ENCODE data around the gene MYH13.
A peak's percentile ranks its signal among the peaks of the same experiment; 100 is the strongest.

The MYH13 gene

DNA sequence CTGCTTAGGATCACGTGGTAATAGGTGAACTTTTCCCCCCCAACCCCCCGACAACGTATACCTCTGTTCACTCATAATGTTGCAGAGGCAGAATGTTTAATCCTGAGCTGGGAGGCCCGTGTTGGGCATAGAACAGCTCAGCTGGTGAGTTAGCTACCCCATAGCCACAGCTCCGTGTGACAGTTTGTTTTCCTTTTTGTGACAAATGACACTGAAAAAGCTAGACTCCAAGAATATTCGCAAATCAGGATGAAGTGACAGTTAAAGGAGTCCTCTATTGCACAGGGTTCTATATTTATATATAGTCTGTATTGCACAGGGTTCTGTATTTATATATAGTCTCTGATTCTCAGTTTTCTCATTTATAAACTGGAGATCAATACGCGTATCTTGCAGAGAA is 33.8 kb downstream of the MYH13 start:
- no peak for DNase-seq

- no peak for DNase-seq
Observed at GRCh38 chr17:10337976-10338375, 34.8 kb downstream of the MYH13 start.

DNA sequence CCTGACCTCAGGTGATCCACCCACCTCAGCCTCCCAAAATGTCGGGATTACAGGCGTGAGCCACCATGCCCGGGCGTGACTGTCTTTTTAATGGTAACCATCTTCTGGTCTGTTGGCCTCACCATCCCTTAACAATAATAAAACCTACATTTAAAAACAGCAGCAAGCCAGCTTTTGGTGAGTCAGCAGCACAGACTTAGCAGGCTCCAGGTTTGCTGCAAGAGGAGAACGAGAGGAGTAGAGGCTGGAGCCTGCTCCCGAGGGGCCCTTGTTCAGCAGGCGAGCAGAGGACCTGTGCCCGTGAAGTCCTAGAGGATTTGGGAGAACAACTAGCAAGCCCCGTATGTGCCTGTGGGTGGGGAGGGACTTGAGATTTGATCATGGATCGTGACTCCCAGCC is 35.7 kb downstream of the MYH13 start:
- no peak for DNase-seq

GRCh38 chr17:10336393-10336792 is 36.4 kb downstream of the MYH13 start:
- no peak for DNase-seq

DNA sequence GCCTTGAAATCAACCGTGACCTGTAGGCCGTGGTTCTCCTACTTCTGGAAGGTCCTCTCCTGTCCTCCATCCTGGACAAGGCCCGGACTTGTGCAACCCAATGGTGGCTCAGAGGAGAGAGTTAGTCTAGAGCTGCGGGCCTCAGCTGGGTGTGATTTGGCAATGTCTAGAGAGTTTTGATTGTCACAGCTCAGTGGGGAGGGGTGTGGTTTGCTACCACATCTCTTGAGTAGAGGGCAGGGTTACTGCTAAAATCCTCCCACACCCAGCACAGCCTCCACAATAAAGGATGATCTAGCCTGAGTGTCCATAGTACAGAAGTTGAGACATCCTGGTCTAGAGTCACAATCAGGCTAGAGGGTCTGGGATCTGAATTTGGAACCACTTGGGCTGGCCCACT is 40.3 kb downstream of the MYH13 start:
- DNase-seq = no peak

DNA sequence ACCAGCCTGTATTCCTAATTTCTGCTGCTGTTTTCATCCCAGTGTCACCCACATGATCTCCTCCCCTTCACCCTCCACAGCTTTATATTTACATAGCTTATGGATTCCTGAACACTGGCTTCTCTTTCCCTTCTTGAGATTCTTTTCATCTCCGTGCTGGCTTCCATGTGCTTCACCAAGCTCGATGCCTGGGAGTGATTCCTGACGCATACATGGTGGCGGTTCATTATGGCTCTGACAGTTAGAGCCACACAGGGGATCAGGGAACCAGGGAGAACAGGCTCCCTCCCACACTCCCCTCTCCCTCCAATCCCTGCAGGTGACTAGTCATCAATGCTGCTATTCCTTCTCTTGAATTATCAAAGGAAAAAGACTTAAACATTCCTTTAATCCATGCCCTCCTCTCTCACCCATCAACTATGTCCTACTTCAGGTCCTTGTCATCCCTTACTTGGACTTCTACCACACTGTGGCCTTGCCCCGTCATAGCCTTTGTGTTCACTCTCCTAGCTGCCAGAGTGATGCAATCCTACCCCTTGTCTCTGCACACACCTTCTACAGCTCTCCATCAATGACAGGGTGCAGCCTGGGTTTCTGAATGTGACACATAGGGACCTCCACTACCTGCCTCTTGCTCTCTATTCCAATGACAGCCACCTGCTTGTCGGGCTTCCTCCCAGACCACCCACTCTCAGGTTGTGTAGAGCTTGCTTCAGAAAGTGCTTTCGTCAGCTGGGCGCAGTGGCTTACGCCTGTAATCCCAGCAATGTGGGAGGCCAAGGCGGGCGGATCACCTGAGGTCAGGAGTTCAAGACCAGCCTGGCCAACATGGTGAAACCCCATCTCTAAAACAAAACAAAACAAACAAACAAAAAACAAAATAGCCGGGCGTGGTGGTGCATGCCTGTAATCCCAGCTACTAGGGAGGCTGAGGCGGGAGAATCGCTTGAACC is 43.6 kb downstream of the MYH13 start:
- no peak for DNase-seq

DNA sequence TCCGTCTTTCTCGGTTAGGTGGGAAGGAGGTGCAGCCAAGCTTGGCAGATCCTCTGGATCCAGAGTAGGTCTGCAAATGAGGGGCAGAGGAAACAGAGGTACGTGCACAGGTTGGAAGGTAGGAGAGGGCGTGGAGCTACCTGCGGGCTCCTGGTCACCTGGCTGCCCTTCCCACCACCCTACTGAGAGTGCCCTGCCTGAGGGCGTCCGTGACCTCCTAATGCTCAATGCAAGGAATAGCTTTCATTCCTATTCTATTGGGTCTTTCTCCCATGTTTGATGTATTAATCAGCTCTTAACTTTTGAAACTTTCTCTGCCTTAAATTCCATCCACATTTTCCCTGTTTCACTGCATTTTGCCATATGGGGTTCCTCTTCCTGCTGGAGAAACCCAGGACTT is 44.6 kb downstream of the MYH13 start:
- no peak for DNase-seq

DNA sequence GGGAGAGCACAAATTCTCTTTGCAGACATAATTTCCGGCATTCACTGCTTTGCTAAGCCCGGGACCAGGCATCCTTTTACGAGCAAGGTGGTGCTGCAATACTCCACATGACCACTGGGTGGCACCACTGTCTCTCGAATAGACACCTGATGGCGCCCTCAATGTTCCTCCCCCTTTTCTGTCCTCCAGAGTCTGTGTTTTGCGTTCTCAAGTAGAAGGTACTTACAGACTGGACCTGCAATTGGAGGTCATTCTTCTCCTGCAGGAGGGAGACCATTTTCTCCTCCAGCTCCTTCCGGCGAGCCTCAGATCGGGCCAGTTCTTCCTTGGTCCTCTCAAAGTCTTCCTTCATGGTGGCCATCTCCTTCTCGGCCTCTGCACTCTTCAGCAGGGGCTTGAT is 45.2 kb downstream of the MYH13 start:
- DNase-seq = peak; percentile 83

GRCh38 chr17:10325031-10325695 is 47.6 kb downstream of the MYH13 start:
- DNase-seq = no peak

DNA sequence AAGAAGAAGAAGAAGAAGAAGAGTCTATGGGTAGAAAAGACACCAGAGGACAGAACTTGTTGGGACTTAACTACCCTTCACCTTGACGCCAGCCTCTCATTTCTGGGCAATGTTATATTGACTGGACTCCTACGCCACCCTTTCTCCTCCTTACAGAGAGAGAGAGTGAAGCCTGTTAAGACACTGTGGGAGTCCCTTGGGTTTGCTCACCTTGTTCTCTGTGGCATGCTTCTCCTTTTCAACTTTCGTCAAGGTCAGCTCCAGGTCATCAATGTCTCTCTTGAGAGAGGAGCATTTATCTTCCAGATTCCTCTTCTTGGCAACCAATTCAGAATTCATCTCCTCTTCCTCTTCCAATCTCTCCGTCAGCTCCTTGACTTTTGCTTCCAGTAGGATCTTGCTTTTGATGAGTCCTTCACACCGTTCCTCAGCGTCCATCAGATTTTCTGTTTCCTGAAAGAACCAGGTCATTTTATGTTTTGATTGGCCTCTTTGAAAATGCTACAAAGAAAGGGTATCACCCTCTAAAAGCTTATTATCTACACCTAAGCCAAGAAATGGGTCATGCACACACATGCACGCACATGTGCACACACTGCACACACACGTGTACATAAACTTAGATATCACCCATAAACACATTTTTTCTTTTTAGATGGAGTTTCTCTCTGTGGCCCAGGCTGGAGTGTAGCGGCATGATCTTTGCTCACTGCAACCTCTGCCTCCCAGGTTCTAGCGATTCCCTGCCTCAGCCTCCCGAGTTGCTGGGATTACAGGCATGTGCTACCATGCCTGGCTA is 48.8 kb downstream of the MYH13 start:
- no peak for DNase-seq

GRCh38 chr17:10318535-10318934 is 54.3 kb downstream of the MYH13 start:
- no peak for DNase-seq

- no peak for DNase-seq
Observed at GRCh38 chr17:10317543-10317834, 55.3 kb downstream of the MYH13 start.

DNA sequence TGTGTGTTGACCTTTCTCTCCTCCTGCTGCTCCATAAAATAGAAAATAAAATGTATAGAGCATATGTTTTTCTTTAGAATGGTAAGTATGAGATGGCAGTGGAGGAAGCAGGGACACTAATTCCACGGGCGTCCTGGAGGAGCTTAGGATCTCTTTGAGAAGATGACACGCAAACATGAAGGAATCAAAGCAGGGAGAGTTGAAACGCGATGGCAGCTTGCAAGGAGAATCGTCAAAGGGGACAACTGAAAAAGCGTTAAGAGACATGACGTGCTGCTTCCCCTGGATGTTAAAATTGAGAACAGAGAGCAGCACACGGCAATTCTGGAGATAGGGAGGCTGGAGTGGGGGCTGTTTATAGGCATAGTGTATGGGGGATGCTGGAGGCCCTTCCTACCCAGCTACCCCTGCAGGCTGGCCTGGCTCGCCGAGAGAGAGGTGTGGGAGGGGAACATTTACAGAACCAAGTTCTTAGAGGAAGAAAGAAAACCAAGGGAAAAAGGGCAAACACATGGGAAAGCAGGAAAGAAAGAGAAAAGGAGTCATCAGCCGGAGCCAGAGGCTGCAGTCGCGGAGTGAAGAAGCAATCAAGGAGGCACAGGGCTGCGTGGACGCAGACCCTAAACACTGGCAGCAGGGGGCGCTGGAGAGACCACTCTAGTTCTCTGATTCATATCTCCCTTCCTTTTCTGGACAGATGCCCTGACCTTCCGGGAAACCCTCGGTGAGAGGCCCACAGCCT is 55.8 kb downstream of the MYH13 start:
- peak; percentile 65 for DNase-seq

- no peak for DNase-seq
Observed at GRCh38 chr17:10314329-10314728, 58.5 kb downstream of the MYH13 start.

DNA sequence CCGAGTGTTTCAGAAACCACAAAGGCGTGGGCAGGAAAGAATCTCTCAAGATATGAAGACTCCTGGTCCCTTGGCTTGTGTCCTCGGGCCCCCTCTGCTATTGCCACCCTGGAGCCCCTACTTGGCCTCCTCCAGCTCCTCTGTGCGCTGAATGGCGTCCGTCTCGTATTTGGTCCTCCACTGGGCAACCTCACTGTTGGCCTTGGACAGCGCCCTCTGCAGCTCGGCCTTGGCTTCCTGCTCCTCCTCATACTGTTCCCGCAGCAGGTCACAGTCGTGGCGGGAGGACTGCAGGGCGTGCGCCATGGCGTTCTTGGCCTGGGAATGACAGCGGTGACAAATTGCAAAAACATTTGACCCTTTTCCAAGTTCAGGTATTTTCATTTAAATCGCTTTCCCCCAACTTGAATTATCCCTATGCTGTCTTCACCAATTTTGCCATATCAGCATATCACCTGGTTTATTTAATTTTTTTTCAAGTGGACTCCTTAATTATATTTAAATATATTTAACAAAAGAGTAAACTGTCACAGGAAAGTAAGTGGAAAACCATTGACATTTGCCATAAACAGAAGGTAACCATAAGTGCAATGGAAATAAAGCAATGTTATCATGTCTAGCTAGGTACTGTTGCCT is 59.7 kb downstream of the MYH13 start:
- DNase-seq = no peak

DNA sequence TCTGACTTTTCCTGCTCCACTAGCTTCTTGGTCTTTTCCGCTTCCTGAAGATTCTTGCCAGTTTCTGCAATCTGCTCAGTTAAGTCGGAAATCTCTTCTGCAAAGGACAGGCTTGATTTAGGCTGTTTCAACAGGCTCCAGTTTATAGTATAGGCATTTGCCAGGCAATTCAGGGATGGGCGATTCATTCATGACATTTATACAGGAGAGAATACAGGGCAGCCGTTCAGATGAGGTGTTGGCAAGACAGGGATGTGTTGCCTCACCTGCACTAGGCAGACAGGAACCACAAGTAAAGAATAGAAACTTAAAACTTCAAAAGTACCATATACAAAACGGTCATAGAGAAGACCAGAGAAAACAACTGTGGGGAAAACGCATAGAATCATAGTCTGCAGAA is 61.7 kb downstream of the MYH13 start:
- DNase-seq = no peak

DNA sequence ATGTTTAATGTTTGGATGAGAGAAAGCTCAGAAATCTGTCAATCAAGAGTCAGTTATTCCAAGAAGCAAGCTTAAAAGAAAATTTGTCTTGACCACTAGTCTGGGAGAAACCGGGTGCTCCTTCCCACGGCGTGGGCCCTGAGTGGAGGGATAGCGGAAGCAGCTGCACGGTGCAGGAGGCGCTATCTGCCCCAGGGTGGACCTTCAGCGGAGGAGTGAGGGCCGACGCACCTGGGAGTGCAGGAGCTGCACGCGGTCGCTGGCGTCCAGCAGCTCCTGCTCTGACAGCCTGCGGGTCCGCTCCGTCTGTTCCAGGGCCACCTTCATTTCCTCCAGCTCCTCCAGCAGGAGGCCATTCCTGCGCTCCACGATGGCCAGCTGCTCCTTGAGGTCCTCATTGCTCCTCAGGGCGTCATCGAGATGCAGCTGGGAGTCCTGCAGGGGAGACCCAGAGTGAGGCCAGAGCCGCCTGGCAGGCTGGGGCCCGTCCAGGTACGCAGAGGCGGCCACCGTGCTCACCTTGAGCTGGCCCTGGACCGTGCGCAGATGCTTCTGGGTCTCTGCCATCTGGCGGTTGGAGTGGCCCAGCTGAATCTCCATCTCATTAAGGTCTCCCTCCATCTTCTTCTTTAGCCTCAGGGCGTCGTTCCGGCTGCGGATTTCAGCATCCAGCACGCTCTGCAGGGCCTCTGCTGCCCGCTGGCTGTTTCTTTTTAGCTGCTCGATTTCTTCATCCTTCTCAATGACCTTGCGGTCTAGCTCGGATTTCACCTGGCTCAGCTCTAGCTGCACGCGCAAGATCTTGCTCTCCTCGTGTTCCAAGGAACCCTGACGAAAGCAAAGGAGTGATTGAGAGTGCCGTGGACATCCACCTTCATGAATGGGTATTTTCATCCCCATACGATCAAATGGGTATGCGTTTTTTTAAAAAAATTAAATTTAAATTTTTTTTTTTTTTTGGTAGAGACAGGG is 63.5 kb downstream of the MYH13 start:
- no peak for DNase-seq

GRCh38 chr17:10306585-10306984 is 66.2 kb downstream of the MYH13 start:
- DNase-seq = no peak

GRCh38 chr17:10305398-10305797 is 67.4 kb downstream of the MYH13 start:
- DNase-seq = no peak

GRCh38 chr17:10304758-10305300 is 68.0 kb downstream of the MYH13 start:
- DNase-seq = no peak

DNA sequence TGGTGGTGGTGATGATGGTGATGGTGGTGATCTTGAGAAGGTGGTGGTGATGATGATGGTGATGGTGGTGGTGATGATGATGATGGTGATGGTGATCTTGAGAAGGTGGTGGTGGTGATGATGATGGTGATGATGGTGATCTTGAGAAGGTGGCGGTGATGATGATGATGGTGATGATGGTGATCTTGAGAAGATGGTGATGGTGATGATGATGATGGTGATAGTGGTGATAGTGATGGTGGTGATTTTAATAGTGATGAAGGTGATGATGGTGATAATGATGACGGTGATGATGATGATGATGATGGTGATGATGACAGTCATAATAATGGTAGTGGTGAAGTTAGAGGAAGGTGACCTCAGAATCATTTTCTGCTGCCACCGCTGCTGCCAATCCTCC is 75.1 kb downstream of the MYH13 start:
- no peak for DNase-seq
